Osteoblast (primary cell): Measurements from ENCODE around the gene VPS18. TPM values are rescaled to one million over a fixed set of nuclear protein-coding genes. Genes with fewer than 3 reads are reported as not detected.

ENCODE experiments used
- DNase-seq: peaks from one replicate; pipeline ENCODE4 v3.0.0; 2011; ENCODE audit warnings: low spot score, mixed read lengths; ENCODE audit not compliant: insufficient read length; ENCODE audit errors: missing footprints
- H2AFZ ChIP-seq: 2 replicates; pipeline ENCODE4 v1.6.0; 2011; ENCODE audit warnings: mild to moderate bottlenecking, low read length
- H3K27ac ChIP-seq: 2 replicates; pipeline ENCODE4 v1.5.1; 2011; ENCODE audit warnings: mild to moderate bottlenecking, low read depth, low read length, moderate library complexity
- H3K27me3 ChIP-seq: 2 replicates; pipeline ENCODE4 v1.6.0; 2012; ENCODE audit warnings: mild to moderate bottlenecking, control low read depth, inconsistent platforms, low read length, moderate library complexity; ENCODE audit not compliant: insufficient read depth
- H3K36me3 ChIP-seq: 2 replicates; pipeline ENCODE4 v1.5.1; 2011; ENCODE audit warnings: mild to moderate bottlenecking, low read length, control low read depth, moderate library complexity; ENCODE audit not compliant: insufficient read depth
- H3K4me1 ChIP-seq: 2 replicates; pipeline ENCODE4 v1.5.1; 2011; ENCODE audit warnings: mild to moderate bottlenecking, low read length, control low read depth, moderate library complexity; ENCODE audit not compliant: insufficient read depth
- H3K4me2 ChIP-seq: 2 replicates; pipeline ENCODE4 v1.6.0; 2011; ENCODE audit warnings: mild to moderate bottlenecking, low read length; ENCODE audit not compliant: insufficient read depth
- H3K4me3 ChIP-seq: fragments of 200-600 bp; sonication (generic); 3 replicates; pipeline ENCODE4 v1.5.1; 2012; ENCODE audit warnings: mild to moderate bottlenecking, low read length, inconsistent platforms; ENCODE audit not compliant: insufficient read depth
- H3K79me2 ChIP-seq: 2 replicates; pipeline ENCODE4 v1.6.0; 2012; ENCODE audit warnings: mild to moderate bottlenecking, low read length, control low read depth, inconsistent platforms; ENCODE audit not compliant: insufficient read depth
- H3K9me3 ChIP-seq: 2 replicates; pipeline ENCODE4 v1.5.1; 2011; ENCODE audit warnings: low read depth, low read length, control low read depth
- H4K20me1 ChIP-seq: 2 replicates; pipeline ENCODE4 v1.6.0; 2012; ENCODE audit warnings: mild to moderate bottlenecking, low read length, control low read depth; ENCODE audit not compliant: insufficient read depth
- CTCF ChIP-seq: IDR thresholded peaks from 2 replicates; pipeline ENCODE4 v1.5.1; 2011; ENCODE audit warnings: mild to moderate bottlenecking, low read depth, low read length, moderate library complexity; ENCODE audit errors: extremely low read depth
- total RNA-seq: library from RNA; depleted of rRNA; stranded (reverse); fragments of >200 nt; gene quantifications from 2 replicates; pipeline ENCODE4 v1.2.3, GENCODE V29; 2012

VPS18 gene
- total RNA-seq, 1 donor, result 60.8 TPM

GRCh38 chr15:40923551-40923950 lies 29.3 kb downstream of the VPS18 start:
- no peak overlapping the region for H2AFZ ChIP-seq
- H3K27ac ChIP-seq, result no peak overlapping the region
- H3K9me3 ChIP-seq, result no peaks in the 10 kb centered on the region
- H3K4me1 ChIP-seq, result no peaks in the 10 kb centered on the region
- DNase-seq, result peak; percentile 62
- H3K4me2 ChIP-seq, result no peak overlapping the region
- no peaks in the 10 kb centered on the region for H4K20me1 ChIP-seq
- no peak for TF ChIP-seq CTCF
- H3K4me3 ChIP-seq, result no peak overlapping the region
- no peaks in the 10 kb centered on the region for H3K79me2 ChIP-seq
- H3K36me3 ChIP-seq, result no peaks in the 10 kb centered on the region
- H3K27me3 ChIP-seq, result peaks cover 34% of the 10 kb centered on the region

GRCh38 chr15:40925495-40925862 lies 31.2 kb downstream of the VPS18 start:
- Histone ChIP-seq H3K36me3 (no peaks in the 10 kb centered on the region), H3K27ac (no peak overlapping the region), H3K79me2 (no peaks in the 10 kb centered on the region), H4K20me1 (no peaks in the 10 kb centered on the region), H3K4me3 (no peak overlapping the region), H3K4me2 (no peak overlapping the region), H3K9me3 (no peaks in the 10 kb centered on the region), H3K27me3 (peaks cover 53% of the 10 kb centered on the region), H3K4me1 (peaks cover 12% of the 10 kb centered on the region), H2AFZ (no peak overlapping the region)
- no peak for TF ChIP-seq CTCF
- no peak for DNase-seq

- TF ChIP-seq CTCF, result no peak
Observed at GRCh38 chr15:40925863-40926658, 31.8 kb downstream of the VPS18 start.

GRCh38 chr15:40926659-40927494 lies 32.6 kb downstream of the VPS18 start:
- peak; percentile 77 for DNase-seq
- Histone ChIP-seq H3K27me3 (peaks cover 67% of the 10 kb centered on the region), H3K79me2 (no peaks in the 10 kb centered on the region), H3K4me2 (no peak overlapping the region), H3K27ac (no peak overlapping the region), H4K20me1 (no peaks in the 10 kb centered on the region), H3K9me3 (no peaks in the 10 kb centered on the region), H3K4me3 (no peak overlapping the region), H3K4me1 (peaks cover 16% of the 10 kb centered on the region), H3K36me3 (no peaks in the 10 kb centered on the region), H2AFZ (no peak overlapping the region)
- no peak for TF ChIP-seq CTCF

More at GRCh38 chr15:40925863-40926658, 31.8 kb downstream of the VPS18 start:
- H2AFZ ChIP-seq, result no peak overlapping the region
- H4K20me1 ChIP-seq, result no peaks in the 10 kb centered on the region
- no peaks in the 10 kb centered on the region for H3K36me3 ChIP-seq
- H3K4me1 ChIP-seq, result peaks cover 16% of the 10 kb centered on the region
- H3K27me3 ChIP-seq, result peaks cover 58% of the 10 kb centered on the region
- H3K4me3 ChIP-seq, result no peak overlapping the region
- H3K9me3 ChIP-seq, result no peaks in the 10 kb centered on the region
- peak overlapping the region; percentile 39 for H3K4me2 ChIP-seq
- peak; percentile 92 for DNase-seq
- no peaks in the 10 kb centered on the region for H3K79me2 ChIP-seq
- no peak overlapping the region for H3K27ac ChIP-seq
